IPS DF 4.7 (cell line): Measurements from ENCODE around the gene ST6GALNAC3.

Experiments
- DNase-seq: peaks from one replicate; pipeline ENCODE4 v3.0.0-alpha.2; 2013; ENCODE audit warnings: low spot score; ENCODE audit errors: extremely low read depth

ST6GALNAC3 gene

DNA sequence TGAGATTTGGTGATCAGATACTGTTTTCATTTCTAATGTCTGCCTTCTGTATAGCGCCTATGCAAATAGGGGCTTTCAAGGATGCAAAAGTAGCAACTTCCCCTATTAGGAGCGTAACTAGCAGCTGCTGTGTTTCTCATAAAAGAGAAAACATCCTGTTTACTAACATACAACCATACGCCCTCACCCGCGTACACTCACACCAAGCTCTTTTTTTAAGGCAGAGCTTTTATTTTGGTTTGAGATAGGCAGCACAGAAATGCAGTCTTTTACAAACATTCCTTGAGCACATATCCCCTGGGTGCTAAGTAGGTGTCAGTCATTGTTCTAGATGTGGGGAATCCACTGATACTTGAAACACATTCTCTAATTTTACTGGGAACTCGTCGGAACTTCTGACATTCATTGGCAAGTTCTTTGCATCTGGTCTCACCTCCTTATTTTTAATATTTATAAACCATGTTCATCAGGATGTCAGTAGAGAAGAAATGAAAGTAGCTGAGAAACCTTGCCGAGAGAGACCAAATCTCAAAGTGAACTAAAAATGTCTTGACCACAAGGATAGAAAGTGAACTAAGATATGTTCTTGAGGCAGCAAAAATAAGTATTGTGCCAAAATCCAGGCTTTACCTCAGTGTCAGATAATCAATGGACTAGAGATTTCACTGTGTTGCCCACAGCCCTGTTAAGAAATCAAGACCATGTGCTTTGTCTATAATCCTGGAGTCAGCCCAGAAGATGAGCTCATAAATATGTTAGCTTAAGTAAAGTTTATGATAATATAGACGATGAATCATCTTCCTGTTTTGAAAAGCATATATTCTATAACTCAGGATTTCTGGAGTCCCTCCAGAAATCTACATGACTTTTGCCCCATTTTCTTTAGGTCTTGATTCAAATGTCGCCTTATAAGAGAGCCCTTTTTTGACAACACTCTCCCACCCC, 350.9 kb downstream of the ST6GALNAC3 start:
- DNase-seq = no peak

- no peak for DNase-seq
Observed at GRCh38 chr1:76426606-76427005, 352.1 kb downstream of the ST6GALNAC3 start.

DNA sequence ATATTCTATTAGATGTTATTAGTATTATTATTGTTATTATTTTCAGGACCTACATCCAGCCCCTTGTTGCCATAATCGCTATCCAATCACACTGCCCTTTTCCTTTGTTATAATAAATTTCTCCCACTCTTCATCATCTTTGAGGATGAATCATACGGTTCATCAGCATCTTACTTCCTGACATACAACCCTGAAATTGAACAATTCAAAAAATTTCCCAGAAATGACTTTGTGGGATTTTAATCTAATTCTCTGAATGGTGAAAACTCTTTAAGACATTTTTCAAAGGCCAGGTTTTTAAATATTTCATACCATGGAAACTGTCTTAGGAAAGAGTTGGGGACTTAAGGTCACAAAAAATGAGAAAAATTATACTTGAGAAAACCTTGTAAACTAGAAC, 353.5 kb downstream of the ST6GALNAC3 start:
- DNase-seq = no peak

DNA sequence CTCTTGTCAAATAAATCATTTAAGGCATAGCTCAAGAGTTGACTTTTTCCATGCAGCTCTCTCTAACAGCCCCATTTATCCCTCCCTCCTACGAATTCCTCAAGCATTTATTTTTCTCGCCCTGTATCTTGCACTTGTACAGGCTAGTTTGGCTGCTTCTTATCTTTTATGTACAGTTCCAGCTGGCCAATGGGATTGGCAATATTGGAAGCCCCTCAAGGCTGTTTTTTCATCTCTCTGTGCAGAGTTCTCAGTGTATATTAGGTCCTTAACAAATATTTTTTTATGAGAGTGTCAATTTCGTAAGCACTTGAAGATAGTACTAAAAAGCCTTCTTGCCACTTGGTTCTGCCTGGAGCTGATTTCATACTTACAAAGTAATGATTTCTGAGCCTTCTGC, 356.0 kb downstream of the ST6GALNAC3 start:
- no peak for DNase-seq

DNA sequence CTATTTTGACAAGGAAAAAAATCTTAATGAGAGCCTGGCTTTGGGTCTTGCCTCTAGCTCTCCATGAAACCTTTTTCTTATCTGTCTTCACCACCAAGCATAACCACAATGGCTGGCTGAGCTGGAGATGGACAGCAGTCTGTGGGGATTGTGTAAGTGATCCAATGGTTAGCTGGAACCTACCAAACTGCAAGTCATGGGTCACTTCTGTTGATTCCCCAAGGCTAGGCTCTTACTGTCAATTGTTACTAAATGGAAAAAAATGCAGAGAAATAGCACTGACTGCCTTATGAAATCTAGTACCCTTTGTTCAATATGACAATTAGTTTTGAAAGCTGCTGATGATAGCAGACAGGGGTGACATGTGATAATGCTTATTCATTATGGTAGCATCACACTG, 359.0 kb downstream of the ST6GALNAC3 start:
- no peak for DNase-seq

- no peak for DNase-seq
Observed at GRCh38 chr1:76443217-76443616, 368.7 kb downstream of the ST6GALNAC3 start.

DNA sequence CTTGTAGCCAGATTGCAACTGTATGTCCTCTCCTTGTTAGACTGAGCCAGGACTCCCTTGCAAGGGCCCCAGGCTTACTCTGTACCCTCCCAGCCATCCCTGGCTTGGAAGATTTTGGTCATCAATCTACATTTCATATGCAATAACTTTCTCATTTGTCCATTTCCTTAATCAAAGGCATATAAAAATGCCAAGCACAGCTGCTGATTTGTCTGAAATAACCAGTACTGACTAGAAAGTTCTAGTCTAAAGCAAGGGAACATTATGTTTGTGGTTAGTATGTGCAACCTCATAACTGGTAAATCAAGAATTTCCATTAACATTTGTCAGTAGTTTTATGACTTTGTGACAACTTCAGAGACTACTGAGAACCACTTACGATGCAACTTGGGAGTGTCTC, 370.2 kb downstream of the ST6GALNAC3 start:
- DNase-seq = no peak

DNA sequence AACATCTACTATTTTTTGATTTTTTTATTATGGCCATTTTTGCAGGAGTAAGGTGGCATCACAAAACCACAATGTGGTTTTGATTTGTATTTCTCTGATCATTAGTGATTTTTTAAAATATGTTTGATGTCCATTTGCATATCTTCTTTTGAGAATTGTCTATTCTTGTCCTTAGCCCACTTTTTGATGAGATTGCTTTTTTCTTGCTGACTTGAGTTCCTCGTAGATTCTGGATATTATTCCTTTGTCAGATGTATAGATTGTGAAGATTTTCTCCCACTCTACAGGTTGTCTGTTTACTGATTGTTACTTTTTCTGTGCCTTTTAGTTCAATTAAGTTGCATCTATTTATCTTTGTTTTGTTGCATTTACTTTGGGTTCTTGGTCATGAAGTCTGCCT, 375.7 kb downstream of the ST6GALNAC3 start:
- DNase-seq = no peak

- DNase-seq = no peak
Observed at GRCh38 chr1:76463278-76463677, 388.7 kb downstream of the ST6GALNAC3 start.

DNA sequence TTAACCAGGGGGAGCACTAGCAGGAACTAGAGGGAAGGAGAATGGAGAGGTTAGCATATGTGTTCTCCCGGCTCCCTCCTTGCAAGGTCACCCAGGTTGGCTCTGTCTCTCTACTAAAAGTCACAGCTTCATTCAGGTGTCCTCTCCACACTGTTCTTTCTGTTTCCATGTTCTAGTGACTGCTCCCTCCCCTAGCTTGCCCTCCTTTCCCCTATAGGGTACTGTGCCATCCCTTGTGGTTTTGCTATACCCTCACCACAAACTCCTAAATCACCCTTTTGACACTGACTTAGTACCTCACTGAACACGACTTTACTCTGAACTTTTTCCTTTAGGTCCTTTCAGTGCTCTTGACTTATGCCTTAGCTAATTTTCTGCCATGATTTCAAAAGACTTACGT, 389.3 kb downstream of the ST6GALNAC3 start:
- DNase-seq = no peak

DNA sequence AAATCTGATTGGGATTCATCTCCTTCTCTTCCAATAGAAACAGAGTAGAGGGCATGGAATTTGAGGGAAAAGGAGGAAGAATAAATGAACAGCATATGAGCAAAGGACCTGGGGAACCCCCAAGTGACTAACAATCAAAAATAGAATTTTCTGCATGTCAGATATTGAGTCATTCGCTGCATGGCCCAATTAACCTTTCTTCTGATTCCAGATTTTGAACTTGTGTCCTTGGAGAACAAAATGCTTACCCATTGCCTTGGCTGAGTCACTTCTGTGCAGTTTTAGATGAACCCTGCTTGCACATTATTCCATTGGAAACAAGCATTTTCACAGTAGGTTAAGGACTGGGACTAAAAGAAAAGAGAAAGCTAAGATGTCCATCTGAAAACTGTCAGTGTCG, 390.5 kb downstream of the ST6GALNAC3 start:
- DNase-seq = no peak

DNA sequence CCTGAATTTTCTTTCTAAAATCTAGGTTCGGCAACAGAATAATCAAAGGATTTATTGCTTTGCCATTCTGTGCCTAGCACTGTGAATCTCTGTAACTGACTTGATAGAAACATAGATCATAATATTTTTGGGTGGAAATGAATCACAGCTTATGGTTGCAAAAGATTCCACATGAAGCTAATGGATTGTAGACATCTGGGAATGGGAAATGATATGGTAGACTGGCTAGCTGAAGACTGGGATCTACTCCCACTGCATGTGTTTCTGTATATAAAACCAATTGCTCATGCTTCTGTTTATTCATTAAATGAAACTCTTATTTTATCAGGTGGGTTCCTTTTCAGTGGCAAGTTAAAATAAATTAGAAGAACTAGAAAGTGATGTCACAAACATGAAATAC, 395.6 kb downstream of the ST6GALNAC3 start:
- DNase-seq = no peak

DNA sequence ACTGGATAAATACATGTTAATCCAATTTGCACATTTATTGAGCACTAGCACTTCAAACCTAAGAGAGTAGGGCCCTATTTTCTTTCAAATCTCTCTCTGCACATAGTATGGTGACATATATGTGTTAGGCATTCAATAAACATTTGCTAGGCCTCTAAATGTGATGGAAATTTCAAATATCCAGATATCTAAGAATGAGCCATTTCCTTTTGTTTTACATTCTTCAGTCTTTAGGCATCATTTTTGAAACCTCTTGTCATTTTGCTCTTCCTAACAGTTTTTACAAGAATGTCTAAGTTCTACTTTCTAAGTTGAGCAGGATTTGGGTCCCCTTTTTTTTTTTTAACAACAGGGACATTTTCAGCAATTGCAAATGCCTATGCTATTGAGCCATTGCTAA, 397.0 kb downstream of the ST6GALNAC3 start:
- no peak for DNase-seq

DNA sequence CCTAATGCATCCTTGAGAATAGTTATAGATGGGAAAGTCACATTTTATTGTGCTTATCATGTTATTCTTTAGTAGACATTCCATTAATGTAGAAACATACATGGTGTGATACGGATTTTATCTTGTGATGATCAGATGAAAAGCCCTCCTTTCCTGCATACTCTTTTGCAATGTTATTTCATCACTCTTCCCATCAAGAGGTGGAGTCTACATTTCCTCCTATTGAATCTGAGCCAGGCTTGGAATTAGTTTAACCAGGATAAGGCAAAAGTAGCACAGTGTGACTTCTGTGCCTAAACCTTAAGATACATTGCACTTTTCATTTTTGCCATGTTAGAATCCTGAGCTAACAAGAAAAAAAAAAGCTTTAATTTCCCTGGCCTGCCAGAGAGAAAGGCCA, 399.0 kb downstream of the ST6GALNAC3 start:
- DNase-seq = no peak

- DNase-seq = no peak
Observed at GRCh38 chr1:76474922-76475321, 400.4 kb downstream of the ST6GALNAC3 start.

- DNase-seq = no peak
Observed at GRCh38 chr1:76477156-76477555, 402.6 kb downstream of the ST6GALNAC3 start.

GRCh38 chr1:76480827-76481226, 406.3 kb downstream of the ST6GALNAC3 start:
- no peak for DNase-seq

- DNase-seq = no peak
Observed at GRCh38 chr1:76481672-76482071, 407.1 kb downstream of the ST6GALNAC3 start.

- DNase-seq = no peak
Observed at GRCh38 chr1:76482272-76482671, 407.7 kb downstream of the ST6GALNAC3 start.

GRCh38 chr1:76491737-76492136, 417.2 kb downstream of the ST6GALNAC3 start:
- no peak for DNase-seq

GRCh38 chr1:76492752-76493430, 418.3 kb downstream of the ST6GALNAC3 start:
- no peak for DNase-seq

GRCh38 chr1:76494807-76495206, 420.3 kb downstream of the ST6GALNAC3 start:
- DNase-seq = no peak

GRCh38 chr1:76496871-76497270, 422.3 kb downstream of the ST6GALNAC3 start:
- DNase-seq = no peak
